HG02973 (cell line): ENCODE results near the gene PPP3CB.
"Not testable (repeated sequence)": the region's sequence is repeated elsewhere in the genome, so short reads cannot be mapped to it uniquely, and the experiment has no call there.

Experiments
- ATAC-seq: cut with Tn5 transposase; IDR thresholded peaks from one replicate; pipeline ENCODE4 v1.9.1; 2021; ENCODE audit warnings: moderate library complexity; ENCODE audit not compliant: unreplicated experiment

PPP3CB gene

DNA sequence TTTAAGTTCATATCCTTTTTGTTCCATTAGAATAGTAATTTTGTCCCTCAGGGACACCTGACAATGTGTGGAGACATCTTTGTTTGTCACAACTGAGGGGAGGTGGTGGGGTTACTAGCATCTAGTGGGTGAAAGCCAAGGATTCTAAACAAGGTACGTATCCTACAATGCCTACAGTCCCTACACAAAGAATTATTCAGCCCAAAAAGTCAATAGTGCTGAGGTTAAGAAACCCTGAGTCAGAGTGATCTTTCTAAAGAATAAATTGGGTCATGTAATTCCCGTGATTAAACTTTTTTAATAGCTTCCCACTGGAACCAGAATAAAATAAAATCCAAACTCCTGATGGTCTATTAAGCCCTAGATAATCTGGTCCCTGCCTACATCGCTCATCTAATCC lies 79.3 kb downstream of the PPP3CB start:
- ATAC-seq, result no peak

DNA sequence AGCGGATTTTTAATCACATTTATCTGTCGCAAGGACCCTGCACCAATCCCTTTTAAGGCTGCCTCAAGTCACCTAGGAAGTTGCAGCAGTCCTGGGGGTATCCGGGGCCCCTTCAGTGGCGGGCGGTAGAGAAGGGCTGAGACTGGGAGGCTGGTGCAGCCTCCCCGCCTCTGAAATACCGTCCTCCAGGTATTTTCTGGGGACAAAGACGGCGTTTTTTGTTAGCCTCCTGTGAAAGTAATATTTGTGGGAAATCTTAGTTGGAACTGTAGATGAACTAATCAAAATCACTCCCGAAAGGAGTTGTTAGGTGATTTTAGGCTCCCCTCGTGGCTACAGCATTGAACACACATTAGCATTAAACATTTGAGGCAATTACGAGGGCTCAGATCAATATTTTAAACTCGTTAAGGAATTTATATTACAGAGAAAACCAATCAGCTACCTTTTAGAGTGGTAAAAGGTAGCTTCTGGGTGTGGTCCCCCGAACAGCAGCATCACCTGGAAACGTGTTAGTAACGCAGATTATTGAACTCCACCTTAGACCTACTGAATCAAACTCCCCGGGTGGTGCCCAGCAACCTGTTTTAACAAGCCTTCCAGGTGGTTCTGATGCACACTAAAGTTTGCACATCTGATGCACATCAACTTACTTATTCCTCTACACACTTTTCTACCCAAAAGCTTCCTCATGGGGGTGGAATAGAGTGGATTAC lies 81.4 kb downstream of the PPP3CB start:
- ATAC-seq, result peak; percentile 27

DNA sequence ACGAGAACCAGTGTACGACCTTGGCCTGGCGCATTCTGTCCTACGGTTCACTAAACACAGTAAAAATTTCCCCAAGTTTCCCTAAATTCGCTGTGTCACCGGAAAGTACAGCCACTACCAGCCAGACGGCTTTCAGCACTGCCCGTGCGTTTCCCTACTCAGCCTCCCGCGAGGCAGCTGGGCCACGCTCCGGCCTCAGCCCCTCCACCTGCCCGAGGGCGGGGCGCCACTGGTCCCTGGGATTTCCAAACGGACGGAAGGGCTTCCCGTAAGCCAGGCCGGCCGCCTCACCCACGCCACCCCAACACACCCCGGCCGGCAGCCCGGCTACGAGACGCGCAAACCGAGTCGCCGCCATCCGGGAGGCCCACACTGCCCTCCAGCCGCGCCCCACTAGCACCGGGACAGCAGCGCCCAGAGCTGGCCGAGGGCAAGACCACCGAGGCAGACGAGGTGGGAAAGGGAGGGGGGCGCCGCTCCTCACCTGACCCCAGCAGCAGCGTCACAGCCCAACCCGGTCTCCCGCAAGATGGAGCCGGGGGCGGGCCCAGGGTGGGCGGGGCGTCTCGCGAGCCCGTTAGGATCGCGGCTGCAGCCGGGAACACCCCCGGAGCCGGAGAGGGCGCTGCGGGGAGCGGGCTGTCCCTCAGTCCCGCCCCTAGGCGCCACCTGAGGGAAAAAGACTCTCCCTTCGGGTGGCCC lies 82.1 kb downstream of the PPP3CB start, which contains the start of gene ANXA7:
Gene ANXA7, minus strand, starts transcription at position 531 of the 702 bp plus-strand sequence. CDS start 13,202 bp downstream, outside the sequence.
- peak; percentile 86 for ATAC-seq

DNA sequence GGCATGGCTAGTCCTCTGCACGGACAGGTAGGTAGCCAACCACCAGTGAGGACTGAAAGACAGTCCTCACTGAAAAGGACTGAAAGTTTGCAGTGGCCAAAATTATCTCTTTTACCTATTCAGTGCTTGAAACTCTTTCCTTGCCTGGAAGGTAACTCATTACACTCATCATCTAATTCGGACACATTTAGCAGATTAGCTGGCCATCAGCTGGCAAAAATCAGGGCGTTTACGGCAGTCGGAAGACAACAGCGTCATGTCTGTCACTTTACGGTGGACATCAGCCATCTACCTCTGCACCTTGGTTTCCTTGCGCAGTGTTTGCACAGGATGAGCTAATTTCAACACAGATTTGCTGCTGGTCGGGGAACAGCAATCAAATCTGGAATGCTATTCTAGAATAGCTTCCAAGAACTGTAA lies 82.7 kb downstream of the PPP3CB start:
- ATAC-seq, result peak; percentile 29

DNA sequence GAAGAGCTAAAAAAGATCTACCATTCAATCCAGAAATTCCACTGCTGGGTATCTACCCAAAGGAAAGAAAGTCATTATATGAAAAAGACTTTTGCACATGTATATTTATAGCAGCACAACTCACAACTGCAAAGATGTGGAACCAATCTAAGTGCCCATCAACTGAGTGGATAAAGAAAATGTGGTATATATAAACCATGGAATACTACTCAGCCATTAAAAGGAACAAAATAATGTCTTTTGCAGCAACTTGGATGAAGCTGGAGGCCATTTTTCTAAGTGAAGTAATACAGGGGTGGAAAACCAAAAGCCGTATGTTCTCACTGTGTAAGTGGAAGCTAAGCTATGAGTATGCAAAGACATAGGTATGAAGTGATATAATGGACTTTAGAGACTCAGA lies 84.9 kb downstream of the PPP3CB start:
- ATAC-seq, result no peak

DNA sequence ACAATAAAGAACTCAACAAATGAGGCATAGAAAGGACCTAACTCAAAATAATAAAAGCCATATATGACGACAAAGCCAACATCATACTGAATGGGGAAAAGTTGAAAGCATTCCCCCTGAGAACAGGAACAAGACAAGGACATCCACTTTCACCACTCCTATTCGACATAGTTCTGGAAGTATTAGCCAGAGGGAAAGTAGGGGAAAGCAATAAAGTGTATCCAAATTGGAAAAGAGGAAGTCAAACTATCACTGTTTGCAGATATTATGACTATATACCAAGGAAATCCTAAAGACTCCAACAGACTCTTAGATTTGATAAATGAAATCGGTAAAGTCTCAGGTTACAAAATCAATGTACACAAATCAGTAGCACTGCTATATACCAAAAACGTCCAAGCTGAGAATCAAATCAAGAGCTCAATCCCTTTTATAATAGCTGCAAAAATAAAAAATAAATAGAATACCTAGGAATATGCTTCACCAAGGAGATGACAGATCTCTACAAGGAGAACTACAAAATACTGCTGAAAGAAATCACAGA lies 86.8 kb downstream of the PPP3CB start:
- no peak for ATAC-seq

DNA sequence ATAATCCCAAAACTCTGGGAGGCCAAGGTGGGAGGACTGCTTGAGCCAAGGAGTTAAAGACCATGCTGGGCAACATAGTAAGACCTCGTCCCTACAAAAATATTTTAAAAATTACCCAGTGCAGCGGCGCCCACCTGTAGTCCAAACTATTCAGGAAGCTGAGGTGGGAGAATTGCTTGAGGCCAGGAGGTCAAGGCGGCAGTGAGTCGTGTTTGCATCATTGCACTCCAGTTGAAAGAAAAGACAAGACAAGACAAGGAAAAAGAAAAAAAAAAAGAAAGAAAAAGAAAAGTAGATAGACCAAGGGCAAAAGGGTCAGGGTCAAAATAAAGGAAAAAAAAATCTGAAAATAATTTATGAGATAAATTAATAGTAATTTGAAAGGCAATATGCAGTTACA lies 87.8 kb downstream of the PPP3CB start:
- ATAC-seq, result no peak

DNA sequence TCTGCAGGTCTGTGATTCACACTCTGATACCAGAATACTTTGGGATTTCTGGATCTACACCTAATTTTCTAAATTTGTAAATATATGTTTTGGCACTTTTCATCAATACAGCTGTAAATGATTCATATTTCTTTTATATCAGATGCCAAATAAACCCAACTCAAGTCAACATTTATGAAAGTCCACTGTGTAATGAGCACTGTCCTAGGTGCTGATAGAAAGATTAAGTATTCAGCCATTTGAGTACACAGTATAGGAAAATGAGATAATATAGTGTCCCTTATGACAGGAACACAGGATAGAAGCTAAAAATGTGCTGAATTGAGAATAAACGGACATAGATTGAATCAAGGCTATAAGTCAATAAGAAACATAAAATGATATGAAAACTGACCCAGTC lies 88.3 kb downstream of the PPP3CB start:
- no peak for ATAC-seq

DNA sequence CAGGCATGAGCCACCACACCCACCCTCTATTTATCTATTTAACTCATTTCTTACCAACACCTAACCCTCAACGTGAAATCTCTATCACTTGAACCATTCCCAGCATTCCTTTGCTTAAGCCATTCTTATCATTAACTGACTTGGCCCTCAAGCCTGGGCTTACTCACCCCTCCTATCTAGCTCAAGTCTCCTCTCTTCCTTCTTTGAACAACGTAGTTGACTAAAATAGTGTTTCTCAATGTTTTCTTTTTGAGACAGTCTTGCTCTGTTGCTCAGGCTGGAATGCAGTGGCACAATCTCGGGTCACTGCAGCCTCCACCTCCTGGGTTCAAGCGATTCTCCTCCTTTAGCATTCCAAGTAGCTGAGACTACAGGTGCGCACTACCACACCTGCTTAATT lies 89.0 kb downstream of the PPP3CB start:
- ATAC-seq, result no peak

DNA sequence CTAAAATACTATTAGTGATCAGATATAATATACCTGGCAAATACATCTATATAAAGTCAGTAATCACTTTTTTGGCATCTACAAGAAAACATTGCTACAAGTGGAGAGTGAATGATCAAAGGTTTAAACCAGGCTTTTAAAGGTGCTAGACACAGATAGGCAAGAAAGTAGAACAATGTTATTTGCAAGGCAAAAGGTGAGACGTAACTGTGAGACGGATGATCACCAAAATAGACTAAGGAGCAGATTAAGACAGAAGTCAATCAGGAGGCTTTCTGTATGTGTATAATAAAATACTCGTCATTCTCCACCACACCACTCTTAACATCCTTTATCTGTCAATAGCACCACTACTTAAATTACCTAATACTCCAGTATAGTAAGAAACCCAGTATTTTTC lies 90.3 kb downstream of the PPP3CB start:
- ATAC-seq, result no peak

DNA sequence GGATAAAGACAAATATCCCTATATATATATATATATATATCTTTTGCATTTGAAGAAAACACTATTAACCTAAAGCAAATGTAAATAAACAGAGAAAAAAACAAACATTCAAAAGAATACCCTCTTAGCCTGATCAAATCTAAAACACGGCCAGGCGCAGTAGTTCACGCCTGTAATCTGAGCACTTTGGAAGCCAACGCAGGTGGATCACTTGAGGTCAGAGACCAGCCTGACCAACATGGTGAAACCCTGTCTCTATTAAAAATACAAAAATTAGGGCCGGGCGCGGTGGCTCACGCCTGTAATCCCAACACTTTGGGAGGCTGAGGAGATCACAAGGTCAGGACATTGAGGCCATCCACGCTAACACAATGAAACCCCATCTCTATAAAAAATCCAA lies 91.1 kb downstream of the PPP3CB start:
- ATAC-seq, result no peak

DNA sequence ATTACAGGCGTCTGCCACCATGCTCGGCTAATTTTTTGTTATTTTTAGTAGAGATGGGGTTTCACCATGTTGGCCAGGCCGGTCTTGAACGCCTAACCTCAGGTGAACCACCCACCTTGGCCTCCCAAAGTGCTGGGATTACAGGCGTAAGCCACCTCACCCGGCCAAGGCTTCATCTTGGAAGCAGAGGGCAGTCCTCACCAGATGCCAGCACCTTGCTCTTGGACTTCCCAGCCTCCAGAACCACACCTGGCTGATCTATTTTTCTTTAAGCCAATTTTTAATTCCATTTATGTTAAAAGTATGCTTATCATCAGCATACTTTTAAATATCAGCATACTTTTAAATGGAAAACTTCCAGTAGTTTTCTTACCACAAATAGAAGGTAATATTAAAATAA lies 94.2 kb downstream of the PPP3CB start:
- no peak for ATAC-seq

DNA sequence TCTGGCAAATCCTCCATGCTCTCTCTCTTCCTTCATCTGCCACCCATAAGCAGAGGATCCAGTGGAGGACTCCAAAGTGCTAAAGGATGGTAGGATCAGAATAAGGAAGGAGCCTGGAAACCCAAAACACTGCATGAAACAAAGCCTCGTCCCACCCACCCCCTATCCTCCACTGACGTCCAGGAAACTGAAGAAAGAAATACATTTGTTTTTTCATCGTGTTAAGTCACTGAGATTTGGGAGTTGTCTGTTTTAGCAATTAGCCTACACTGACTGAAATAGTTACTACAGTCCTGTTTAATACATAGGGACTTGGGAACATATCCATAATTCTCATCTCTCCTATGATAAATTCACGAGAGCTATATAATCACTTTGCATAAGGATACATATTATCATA lies 96.8 kb downstream of the PPP3CB start:
- ATAC-seq, result no peak

DNA sequence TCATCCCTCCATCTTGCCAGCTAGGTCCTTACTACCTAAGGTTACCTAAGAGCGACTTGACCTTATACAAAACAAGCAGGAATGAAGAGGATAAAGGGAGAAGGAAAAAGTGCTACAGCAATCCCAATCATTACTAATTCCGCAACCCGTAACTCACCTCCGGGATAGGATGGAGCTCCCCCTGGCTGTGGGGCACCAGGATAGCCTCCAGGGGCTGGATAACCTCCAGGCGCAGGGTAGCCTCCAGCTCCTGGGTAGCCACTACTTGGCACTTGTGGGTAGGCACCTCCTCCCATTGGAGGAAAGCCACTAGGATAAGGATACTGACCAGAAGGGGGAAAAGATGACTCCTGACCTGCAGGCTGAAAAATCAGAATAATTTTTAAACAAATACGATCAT lies 97.8 kb downstream of the PPP3CB start:
- ATAC-seq, result no peak

DNA sequence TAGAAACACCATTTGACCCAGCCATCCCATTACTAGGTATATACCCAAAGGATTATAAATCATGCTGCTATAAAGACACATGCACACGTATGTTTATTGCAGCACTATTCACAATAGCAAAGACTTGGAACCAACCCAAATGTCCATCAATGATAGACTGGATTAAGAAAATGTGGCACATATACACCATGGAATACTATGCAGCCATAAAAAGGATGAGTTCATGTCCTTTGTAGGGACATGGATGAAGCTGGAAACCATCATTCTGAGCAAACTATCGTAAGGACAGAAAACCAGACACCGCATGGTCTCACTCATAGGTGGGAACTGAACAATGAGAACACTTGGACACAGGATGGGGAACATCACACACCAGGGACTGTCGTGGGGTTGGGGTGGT lies 101.5 kb downstream of the PPP3CB start:
- not testable (repeated sequence) for ATAC-seq

DNA sequence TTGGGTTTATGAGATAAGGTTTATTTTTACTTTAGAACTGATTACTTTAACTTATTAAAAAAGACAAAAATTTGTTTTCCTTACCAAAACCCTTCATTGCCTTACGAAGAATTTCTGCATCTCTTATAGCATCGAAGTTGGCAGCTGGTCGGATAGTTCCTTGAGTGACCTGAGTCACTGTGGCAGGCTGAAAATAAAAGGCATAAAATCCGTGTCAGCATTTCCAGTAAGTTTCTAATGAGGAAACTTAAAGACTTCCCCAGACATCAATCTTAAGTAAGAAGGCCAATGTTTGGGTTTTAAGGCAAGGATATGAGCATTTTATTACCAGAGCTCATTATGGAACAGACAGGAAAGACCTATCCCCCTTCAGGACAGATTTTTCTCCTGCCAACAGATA lies 107.6 kb downstream of the PPP3CB start:
- no peak for ATAC-seq

DNA sequence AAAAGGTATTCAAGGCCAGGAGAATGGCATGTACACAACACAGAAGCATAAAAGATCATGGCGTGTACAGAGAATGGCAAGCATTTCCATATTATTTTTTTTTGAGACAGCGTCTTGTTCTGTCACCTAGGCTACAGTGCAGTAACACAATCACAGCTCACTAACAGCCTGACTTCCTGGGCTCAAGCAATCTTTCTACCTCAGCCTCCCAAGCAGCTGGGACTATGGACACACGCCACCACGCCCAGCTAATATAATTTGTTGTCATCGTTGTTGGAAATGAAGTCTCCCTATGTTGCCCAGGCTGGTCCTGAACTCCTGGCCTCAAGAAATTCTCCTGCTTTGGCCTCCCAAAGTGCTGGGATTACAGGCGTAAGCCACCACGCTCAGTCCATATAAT lies 109.2 kb downstream of the PPP3CB start:
- ATAC-seq, result no peak
